Activated CD4-positive, alpha-beta T cell treated with anti-CD3 and anti-CD28 coated beads, Interleukin-2, amount 50 U/mL, for 16 hours (primary cell): ENCODE measurements around the gene TRPM2.

Experiments used
- DNase-seq: peaks from one replicate; pipeline ENCODE4 v3.0.0-alpha.2; 2020

The TRPM2 gene

GRCh38 chr21:44434568-44434925 lies 81.1 kb downstream of the TRPM2 start:
- no peak for DNase-seq

GRCh38 chr21:44434936-44435635 lies 81.7 kb downstream of the TRPM2 start:
- no peak for DNase-seq

- DNase-seq, result no peak
Observed at GRCh38 chr21:44436111-44436611, 82.7 kb downstream of the TRPM2 start.

GRCh38 chr21:44436958-44437357 lies 83.5 kb downstream of the TRPM2 start:
- DNase-seq, result no peak

- DNase-seq, result no peak
Observed at GRCh38 chr21:44437371-44437695, 83.9 kb downstream of the TRPM2 start.

GRCh38 chr21:44437696-44438431 lies 84.4 kb downstream of the TRPM2 start:
- DNase-seq, result no peak

GRCh38 chr21:44438531-44439210 lies 85.2 kb downstream of the TRPM2 start:
- DNase-seq, result no peak

GRCh38 chr21:44439211-44439600 lies 85.8 kb downstream of the TRPM2 start:
- DNase-seq, result no peak

- no peak for DNase-seq
Observed at GRCh38 chr21:44440241-44441040, 87.0 kb downstream of the TRPM2 start.

GRCh38 chr21:44441041-44441400 lies 87.6 kb downstream of the TRPM2 start:
- no peak for DNase-seq

GRCh38 chr21:44441581-44442265 lies 88.3 kb downstream of the TRPM2 start:
- no peak for DNase-seq

GRCh38 chr21:44442266-44443125 lies 89.1 kb downstream of the TRPM2 start:
- DNase-seq, result no peak

GRCh38 chr21:44443291-44443890 lies 90.0 kb downstream of the TRPM2 start:
- DNase-seq, result no peak

- no peak for DNase-seq
Observed at GRCh38 chr21:44443891-44444285, 90.5 kb downstream of the TRPM2 start.

GRCh38 chr21:44444286-44444931 lies 91.0 kb downstream of the TRPM2 start:
- DNase-seq, result peak; percentile 10

GRCh38 chr21:44445145-44445812 lies 91.9 kb downstream of the TRPM2 start:
- DNase-seq, result no peak

- no peak for DNase-seq
Observed at GRCh38 chr21:44448651-44449131, 95.3 kb downstream of the TRPM2 start.

- DNase-seq, result no peak
Observed at GRCh38 chr21:44449473-44450363, 96.3 kb downstream of the TRPM2 start.

- DNase-seq, result no peak
Observed at GRCh38 chr21:44450402-44450801, 97.0 kb downstream of the TRPM2 start.
